Measurements from ENCODE around the gene SHISA6.

The SHISA6 gene

DNA sequence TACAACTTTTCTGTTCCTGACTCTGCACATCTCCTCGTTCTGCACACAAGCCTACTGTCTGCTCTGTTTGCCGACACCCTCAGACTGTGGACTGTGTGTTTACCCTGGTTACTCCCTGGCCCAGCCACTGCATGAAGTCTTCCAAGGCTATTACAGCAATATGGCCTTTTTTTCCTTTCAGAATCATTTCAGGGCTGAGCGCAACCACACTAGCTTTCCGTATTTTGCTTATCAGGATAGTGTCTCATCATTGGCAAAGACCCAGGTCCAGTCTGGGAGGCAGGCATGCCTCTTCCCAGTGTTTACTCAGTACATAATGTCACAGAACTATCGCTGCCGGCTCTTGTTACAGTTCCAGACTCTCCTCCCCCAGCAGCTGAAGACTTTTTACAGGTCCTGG, 367.4 kb downstream of the SHISA6 start:
- no peak for DNase-seq

DNA sequence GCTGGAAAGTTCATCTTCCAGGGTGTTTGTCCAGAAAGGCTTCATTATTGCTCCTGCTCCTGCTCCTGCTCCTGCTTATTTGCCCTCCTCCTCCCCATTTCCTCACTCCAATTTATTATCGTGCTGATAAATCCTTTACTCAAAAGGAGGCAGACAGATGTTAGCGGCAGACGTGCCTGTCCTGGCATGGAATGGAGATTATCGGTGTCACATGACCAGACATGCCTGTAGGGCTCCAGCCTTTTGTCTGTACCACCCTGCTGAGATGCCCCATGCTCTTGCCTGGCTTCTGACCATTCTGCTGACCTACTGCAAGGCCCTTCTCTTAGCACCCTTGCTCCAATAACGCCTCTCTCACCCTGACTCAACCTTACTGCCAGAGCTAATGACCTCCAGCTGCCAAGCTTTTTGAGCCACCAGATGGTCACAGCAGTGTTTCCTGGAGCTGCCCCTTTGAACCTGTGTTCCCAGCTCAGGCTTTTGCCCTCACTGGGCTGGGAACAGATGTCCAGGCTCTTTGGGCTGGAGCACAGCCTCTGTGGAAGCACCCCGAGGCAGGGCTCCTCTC, 370.1 kb downstream of the SHISA6 start:
- DNase-seq: no peak

DNA sequence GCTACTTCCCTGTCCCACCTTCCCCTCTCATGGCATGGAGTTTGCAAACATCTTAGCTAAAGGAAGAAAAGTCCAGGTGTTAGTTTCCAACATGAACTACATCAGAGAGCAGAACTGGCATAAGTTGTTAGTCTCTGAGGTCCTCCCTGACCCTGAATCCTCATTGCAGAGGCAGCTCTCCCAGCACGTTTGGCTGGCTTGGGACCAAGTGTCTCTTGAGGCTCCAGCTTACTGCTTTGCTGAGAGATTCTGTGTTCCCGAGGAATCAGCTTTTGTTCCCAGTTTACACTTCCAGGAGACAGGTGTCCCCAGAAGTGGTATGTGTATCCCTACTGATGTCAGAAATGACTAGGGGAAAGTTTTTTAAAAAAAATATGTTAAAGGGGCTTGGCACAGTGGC, 371.9 kb downstream of the SHISA6 start:
- DNase-seq: no peak

Data from NCI-H1436 (cell line).